NCI-H524 (cell line): ENCODE data around the gene ZNRF3.
"Not testable (repeated sequence)": the region's sequence is repeated elsewhere in the genome, so short reads cannot be mapped to it uniquely, and the experiment has no call there.

Source experiments
- DNase-seq, 2 experiments: peaks; one replicate each; lab custom pipeline; 2025; lab: John Stamatoyannopoulos, UW

The ZNRF3 gene

DNA sequence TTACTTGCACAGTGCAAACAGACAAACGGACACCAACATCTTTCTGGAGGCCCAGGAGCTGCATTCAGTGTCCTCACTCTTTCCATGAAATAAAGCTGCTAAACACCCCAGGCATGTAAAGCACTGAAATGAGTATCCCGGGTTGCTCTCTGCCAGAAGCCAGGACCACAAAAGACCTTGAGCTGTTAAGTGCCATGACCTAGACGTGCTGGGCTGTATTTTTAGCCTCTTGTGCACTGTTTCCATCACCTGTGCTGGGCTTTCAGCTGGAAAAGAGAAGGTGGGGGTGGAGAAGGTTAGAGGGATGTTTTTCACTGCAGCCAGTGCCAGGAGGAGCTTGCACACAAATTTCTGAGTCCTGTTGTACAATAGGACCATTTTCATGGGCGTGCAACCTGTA is 186.1 kb downstream of the ZNRF3 start:
- no peak for DNase-seq

DNA sequence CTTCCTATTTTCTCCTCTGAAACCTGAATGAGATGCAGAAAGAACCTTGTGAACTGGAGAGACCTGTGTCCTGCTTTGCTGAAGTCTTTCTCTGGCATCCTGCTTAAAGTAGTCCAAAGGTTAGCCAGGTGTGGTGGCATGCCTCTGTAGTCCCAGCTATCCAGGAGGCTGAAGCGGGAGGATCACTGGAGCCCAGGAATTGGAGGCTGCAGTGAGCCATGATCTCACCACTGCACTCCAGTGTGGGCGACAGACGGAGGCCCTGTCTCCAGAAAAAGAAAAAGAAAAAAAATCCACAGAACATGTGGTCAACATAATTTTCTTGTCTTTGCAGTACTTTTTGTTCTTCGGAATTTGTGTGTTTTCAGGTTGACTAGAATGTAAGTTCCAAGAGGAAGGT is 187.1 kb downstream of the ZNRF3 start:
- DNase-seq = no peak

DNA sequence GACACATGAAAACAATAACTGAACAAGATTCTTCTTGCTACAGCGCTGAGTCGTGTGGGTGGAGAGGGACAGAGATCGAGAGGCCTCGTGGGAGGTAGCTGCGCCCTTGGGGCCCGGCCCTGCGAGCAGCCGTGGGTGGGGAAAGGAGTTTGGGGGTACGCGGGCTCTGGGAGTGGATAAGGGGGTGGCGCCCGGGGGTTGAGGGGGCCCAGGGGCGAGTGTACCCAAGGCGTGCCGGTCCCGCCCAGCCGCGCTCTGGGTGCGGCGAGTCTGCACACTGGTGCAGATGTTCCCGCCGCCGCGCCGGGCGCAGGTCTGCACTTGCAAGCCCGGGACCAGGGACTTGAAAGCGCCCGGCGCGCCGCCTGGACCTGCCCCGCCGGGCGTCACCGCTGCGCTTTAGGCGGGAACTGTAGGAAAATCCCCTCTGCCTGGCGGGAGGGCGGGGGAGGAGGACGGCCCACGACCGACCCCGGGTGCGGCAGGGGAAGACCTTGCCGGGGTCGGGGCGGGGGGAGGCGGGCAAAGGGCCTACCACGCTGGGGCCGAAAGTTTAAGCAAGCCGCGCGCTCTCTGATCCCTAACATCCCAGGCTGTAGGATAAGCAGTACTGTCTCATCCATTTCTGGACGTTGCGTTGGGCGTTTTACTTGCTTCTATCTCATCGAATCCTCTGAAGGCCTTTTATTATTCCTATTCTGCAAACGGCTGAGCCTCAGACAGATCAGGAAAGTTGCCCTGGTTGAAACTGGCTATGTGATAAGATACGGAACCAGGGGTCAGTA is 188.1 kb downstream of the ZNRF3 start:
- DNase-seq = peak; percentile 51 to 87

DNA sequence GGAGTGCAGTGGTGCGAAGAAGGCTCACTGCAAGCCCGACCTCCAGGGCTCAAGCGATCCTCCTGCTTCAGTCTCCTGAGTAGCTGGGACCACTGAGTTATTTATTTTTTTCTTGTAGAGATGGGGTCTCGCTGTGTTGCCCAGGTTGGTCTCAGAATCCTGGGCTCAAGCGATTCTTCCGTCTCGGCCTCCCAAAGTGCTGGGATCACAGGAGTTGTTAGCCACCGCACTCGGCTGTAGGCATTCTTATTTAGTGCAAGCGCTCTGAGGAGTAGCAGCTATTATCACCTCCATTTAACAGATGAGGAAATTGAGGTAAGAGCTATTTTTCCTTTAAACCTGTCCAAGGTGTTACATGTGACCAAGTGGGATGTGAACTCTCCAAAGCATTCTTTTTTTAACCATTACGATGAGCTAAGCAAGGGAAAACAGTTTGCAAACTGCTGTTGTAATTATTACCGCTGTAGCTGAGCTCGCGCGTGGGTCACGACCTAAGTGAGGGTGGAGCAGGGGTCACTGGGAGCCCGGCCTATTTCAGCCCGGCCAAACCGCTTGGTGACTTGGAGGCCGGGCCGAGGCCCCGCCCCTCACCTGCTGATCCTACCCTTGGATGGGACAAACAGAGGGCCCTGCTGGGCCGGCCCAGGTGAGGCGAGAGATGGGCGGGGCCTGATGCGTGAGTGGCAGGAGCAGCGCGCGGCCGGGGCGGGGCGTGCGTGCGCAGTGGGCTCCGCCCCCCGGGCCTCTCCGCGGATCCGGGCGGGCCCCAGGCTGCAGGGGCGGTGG is 189.0 kb downstream of the ZNRF3 start:
- DNase-seq = peak; percentile 31 to 74

DNA sequence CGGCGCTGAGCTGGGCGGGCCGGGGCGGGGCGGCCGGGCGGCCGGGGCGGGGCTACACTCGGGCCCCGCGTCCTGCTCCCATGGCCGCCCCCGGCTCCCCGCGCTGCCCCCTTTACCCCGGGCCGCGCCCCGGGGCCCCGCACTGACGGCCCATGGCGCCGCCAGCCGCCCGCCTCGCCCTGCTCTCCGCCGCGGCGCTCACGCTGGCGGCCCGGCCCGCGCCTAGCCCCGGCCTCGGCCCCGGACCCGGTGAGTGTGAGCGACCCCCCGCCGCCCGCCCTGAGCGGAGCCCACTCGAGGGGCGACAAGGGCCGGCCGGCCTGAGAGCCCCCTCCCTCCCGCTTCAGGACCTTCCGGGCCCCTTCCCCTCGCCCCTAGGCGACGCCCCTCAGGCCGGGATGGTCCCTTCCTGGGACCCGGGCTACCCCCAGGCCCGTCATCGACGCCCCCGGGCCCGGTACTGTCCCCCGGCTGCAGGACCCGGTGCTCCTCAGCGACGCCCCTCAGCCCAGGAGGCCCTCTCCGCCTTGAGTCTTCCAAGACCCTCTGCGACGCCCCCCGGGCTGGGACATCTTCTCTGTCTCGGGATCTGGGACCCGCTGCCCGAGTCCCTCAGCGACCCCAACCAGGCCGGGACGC is 189.7 kb downstream of the ZNRF3 start, which contains the start of gene KREMEN1:
Gene KREMEN1 (plus strand): TSS at position 57 of the 639 bp plus-strand sequence. CDS start 96 bp downstream, at position 153.
- DNase-seq = no peak

DNA sequence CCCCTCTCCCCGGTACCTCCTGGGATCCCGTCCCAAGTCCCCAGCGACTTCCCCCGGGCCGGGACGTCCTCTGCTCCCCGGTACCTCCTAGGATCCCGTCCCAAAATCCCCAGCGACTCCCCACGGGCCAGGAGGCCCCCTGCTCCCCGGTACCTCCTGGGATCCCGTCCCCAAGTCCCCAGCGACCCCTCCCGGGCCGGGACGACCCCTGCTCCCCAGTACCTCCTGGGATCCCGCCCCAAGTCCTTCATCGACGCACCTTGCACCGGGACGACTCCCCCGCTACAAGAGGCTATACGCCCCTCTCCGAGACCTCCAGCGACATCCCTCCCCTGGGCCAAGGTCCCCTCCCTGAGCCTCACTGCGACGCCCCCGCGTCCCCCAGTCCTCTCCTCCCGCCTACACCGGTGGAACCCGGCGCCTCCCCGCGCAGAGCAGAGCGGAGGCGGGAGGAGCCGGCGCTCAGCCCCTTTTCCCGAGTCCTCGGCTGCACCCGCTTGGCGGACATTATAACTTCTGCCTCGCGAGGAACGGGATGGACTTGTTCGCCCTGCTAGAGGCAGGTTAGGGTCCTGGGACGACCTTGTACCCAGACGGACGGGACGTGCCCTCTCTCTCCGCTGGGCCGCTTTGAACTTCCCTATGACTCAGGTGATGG is 190.4 kb downstream of the ZNRF3 start:
- DNase-seq = no peak

GRCh38 chr22:29074276-29074772 is 191.0 kb downstream of the ZNRF3 start:
- no peak for DNase-seq

DNA sequence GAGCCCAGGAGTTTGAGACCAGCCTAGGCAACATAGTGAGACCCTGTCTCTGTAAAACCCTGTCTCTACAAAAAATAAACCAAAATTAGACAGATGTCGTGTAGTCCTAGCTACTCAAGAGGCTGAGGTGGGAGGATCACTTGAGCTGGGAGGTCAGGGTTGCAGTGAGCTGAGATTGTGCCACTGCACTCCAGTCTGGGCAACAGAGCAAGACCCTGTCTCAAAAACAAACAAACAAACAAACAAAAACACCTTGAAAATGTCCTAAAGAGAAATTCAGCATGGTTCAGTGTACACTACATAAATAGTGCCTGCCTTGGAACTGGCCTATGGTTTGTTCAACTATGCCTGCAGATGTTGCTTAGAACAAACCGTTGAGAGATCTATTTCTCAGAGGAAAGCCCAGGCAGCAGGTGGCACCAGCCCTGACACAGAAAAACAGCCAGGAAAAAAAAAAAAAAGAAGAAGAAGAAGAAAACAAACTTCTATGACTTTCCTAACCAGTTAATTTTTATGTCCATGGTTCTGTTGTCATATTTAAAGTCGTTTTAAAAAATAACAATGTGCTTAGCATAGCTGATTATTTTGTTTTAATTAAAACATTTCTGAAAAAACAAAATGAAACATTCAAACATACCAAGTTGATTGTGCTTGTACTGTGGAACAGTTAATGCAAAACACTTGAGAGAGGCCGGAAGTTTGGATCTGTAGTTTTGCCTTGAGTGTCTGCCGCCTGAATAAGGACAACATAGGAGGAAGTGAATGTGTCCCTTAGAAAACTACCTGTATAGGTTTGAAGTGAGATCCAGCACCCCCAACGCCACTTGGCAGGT is 194.9 kb downstream of the ZNRF3 start:
- peak in 1 of 2 experiments; percentile 42 for DNase-seq

GRCh38 chr22:29078869-29079207 is 195.5 kb downstream of the ZNRF3 start:
- no peak for DNase-seq

DNA sequence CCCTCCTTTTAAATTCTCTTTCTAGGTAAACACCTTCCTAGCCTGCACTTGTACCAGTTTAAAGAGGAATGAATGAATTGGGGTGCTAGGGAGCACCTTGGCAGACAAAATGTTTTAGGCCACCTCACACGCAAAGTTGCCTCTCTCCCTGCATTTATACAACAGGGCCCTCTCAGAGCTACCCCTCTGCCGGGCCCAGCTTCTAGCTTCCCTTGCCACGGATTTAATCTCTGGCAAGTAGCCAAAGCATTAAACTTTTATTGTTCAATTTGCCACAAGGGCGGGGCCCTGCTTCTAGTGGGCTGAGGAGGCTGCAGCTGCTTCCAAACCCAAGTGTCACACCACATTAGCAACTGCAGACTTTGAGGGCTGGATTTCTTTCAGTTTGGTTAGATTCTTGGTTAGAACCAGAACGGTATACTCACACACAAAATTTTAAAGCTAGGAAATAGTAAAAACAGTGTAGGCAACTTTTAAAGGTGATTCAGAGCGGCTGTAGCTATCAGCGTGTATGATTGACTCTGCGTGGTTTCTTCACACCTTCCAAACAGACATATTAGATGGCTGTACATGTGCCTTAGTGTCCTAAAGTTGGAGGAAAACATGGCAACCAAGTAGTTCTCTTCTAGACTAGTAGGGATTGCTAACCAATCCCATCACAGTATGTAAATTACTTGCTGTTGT is 196.0 kb downstream of the ZNRF3 start:
- DNase-seq = peak; percentile 93 to 98

- DNase-seq = peak; percentile 80 to 96
These were observed 197.0 kb downstream of the ZNRF3 start for GRCh38 chr22:29080106-29080975.

DNA sequence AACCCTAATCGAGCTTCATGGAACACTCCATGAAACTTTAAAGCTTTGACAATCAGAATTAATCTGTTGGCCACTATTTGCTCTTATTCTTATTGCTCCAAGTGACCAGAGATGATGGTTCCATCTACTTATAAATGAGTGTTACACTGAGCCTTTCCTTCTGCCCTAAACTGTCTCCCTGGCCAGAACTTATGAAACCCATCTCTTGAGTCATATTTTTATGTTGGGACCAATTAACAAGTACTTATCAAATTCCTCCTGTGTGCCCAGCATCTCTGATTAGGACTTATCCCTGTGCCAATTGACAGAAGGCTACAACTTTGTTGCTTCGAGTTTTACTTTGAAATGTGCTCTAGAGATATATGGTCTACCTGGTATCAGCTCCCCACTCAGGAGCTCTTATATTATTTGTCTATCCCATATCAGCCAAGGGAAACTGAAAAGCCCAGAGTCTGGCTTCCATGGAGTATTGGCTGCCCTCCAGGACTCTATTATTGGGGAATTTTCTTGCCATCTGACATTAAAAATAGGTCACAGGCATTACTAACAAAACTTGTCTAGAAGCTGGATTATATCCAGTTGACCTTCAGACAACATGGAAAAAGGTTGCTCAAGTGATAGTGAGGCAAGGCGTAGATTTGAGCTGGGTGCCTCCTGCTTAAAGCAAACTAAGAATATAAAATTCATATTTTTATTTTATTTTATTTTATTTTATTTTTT is 198.3 kb downstream of the ZNRF3 start:
- peak in 1 of 2 experiments; percentile 20 for DNase-seq

DNA sequence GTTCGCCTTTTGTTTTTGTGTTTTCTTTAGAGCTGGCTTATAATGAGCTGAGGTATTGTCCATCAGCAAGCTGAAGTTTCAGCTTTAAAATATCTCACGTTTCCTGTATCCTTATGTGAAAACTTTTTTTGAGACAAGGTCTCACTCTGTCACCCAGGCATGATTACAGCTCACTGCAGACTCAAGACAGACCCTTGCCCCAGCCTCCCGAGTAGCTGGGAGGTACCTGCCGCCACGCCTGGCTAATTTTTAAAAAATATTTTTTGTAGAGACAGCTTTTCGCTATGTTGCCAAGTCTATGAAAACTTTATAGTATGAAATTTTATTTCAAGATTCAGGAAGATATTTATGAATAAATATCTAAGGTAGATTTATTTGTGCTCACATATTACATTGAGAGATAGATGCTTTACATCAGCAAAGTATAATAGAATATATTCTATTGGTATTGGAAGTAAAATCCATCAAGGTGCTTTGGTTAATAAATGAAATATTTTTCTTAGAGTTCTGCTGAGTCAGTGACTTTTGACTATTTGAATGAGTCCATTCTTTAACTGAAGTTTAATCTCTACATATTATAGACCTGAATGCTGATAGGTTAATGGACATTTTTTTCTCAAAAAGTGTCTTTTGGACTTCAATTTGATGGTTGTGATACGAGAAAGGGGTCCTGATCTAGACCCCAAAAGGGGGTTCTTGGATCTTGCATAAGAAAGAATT is 199.6 kb downstream of the ZNRF3 start:
- no peak for DNase-seq

DNA sequence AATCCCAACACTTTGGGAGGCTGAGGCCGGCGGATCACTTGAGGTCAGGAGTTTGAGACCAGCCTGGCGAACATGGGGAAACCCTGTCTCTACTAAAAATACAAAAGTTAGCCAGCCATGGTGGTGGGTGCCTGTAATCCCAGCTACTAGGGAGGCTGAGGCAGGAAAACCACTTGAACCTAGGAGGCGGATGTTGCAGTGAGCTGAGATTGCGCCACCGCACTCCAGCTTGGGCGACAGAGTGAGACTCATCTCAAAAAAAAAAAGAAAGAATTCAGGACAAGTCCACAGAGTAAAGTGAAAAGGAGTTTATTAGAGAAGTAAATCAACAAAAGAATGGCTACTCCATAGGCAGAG is 200.2 kb downstream of the ZNRF3 start:
- not testable (repeated sequence) for DNase-seq

GRCh38 chr22:29083933-29084591 is 200.7 kb downstream of the ZNRF3 start:
- no peak for DNase-seq

DNA sequence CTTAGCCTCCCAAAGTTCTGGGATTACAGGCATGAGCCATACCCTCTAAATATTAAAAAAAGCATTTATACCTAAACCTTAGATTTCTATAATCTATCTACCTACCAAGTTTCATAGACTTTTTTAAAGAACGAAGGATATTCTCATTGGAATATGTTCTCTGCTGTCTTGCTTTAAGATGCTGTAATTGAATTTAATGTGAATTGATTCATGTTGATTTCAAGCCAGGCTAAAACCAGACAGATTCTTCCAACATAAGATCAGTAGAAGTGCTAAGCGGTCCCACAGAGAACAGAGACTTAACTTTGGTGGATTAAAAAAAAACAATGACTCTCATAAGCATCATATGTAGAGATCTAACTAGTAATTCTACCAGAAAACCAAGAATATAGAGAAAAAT is 203.6 kb downstream of the ZNRF3 start:
- no peak for DNase-seq

GRCh38 chr22:29088809-29089208 is 205.4 kb downstream of the ZNRF3 start:
- no peak for DNase-seq

DNA sequence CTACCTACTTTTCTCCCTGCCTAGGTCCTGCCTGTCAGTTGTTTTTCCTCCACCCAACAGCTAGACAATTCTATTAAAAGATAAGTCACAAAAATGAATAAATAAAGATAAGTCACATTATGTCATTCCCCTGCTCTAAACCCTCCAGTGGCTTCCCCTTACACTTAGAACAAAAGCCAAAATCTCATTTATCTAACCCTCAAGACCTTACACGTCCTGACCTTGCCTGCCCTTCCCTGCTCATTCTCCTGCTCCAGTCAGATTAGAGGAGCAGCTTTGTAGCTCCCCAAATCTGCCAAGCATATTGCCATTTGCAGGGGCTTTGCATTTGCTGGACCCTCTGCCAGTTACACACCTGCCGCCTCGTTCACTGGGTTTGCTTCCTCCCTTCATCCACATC is 206.1 kb downstream of the ZNRF3 start:
- DNase-seq = no peak
